ENCODE results near the gene SLC25A39.

DNA sequence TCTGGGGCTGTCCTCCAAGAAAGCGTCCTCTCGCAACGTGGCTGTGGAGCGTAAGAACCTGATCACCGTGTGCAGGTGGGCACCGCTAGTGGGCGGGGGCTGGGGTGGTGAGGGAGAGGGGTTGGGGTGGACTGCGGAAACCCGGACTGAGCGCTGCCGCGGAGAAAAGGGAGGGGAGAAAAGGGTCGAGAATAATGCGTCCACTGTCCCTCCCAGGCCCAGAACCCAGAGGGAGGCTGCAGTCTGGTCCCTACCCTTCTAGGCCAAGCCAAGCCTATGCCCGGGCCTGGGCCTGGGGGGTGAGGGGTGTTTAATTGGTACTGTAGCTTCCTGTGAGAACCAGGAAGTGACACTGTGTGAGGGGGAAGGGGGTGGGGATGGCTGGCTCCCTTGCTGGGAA, 15.8 kb downstream of the SLC25A39 start:
- no peak for TF ChIP-seq POLR2A (IDR thresholded peaks at IDR 0.05; ENCODE audit: low read depth, low read length)
- TF ChIP-seq POLR2AphosphoS5 (IDR thresholded peaks at IDR 0.05; ENCODE audit: insufficient read depth, low read depth, low read length), result no peak
- TF ChIP-seq, protein P1, sequence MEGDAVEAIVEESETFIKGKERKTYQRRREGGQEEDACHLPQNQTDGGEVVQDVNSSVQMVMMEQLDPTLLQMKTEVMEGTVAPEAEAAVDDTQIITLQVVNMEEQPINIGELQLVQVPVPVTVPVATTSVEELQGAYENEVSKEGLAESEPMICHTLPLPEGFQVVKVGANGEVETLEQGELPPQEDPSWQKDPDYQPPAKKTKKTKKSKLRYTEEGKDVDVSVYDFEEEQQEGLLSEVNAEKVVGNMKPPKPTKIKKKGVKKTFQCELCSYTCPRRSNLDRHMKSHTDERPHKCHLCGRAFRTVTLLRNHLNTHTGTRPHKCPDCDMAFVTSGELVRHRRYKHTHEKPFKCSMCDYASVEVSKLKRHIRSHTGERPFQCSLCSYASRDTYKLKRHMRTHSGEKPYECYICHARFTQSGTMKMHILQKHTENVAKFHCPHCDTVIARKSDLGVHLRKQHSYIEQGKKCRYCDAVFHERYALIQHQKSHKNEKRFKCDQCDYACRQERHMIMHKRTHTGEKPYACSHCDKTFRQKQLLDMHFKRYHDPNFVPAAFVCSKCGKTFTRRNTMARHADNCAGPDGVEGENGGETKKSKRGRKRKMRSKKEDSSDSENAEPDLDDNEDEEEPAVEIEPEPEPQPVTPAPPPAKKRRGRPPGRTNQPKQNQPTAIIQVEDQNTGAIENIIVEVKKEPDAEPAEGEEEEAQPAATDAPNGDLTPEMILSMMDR (IDR thresholded peaks at IDR 0.05; ENCODE audit: extremely low read depth in 1 of 2, insufficient read depth in 1 of 2, low read depth in 1 of 2, low read length in 2 of 2), result no peak
- no peak for TF ChIP-seq MYC (IDR thresholded peaks at IDR 0.05; ENCODE audit: low read depth, low read length)
- no peak for TF ChIP-seq JUN (IDR thresholded peaks at IDR 0.05; ENCODE audit: borderline replicate concordance, insufficient read depth, insufficient read length, low read depth)
- TF ChIP-seq EZH2 (IDR thresholded peaks at IDR 0.05; ENCODE audit: borderline replicate concordance, low read depth, low read length, severe bottlenecking), result no peak
- no peak for TF ChIP-seq GATA2 (IDR thresholded peaks at IDR 0.05; ENCODE audit: insufficient read depth, insufficient read length, low read depth, low read length)
- TF ChIP-seq FOS (IDR thresholded peaks at IDR 0.05; ENCODE audit: borderline replicate concordance, insufficient read depth, low read length), result no peak
